Esophagus muscularis mucosa (tissue), 4 donors: ENCODE data around the gene SPPL2C. TPM values are rescaled to one million over a fixed set of nuclear protein-coding genes. Genes with fewer than 3 reads are reported as not detected.

Source experiments
- DNase-seq: peaks from one replicate; pipeline ENCODE4 v3.0.0-alpha.2; 2017; ENCODE audit errors: extremely low spot score
- H3K27ac ChIP-seq, 4 donors: fragments of 200-600 bp; sonication (generic); replicated peaks in 1 of 4; 1 replicate in 3 of 4; 2 replicates in 1 of 4; pipeline ENCODE4 v1.5.1; 2016 to 2019; ENCODE audit warnings: mild to moderate bottlenecking in 1 of 4
- H3K27me3 ChIP-seq, 4 donors: fragments of 200-600 bp; sonication (generic); one replicate each; pipeline versions ENCODE4 v1.5.1 to v1.6.0; 2016 to 2019
- H3K36me3 ChIP-seq, 4 donors: fragments of 200-600 bp; sonication (generic); one replicate each; pipeline ENCODE4 v1.5.1; 2016 to 2019
- H3K4me1 ChIP-seq, 4 donors: fragments of 200-600 bp; sonication (generic); one replicate each; pipeline ENCODE4 v1.5.1; 2016 to 2019
- H3K4me3 ChIP-seq, 4 donors: fragments of 200-600 bp; sonication (generic); 1 replicate in 2 of 4; 2 replicates in 2 of 4; pipeline ENCODE4 v1.5.1; 2016 to 2019; ENCODE audit warnings: mild to moderate bottlenecking in 4 of 4, moderate library complexity in 1 of 4
- H3K9me3 ChIP-seq, 4 donors: fragments of 200-600 bp; sonication (generic); 1 replicate in 3 of 4; 2 replicates in 1 of 4; pipeline ENCODE4 v1.5.1; 2016 to 2019
- EP300 ChIP-seq: sonication (generic); formaldehyde crosslinking; IDR thresholded peaks from one replicate; pipeline ENCODE4 v1.6.1; 2017; ENCODE audit warnings: antibody characterized with exemption
- POLR2A ChIP-seq: fragments of 450-650 bp; IDR thresholded peaks from one replicate; pipeline ENCODE4 v1.6.1; 2017; ENCODE audit warnings: antibody characterized with exemption, moderate library complexity, mild to moderate bottlenecking, low read depth
- POLR2AphosphoS5 ChIP-seq, 2 donors: sonication (generic); formaldehyde crosslinking; IDR thresholded peaks; one replicate each; pipeline ENCODE4 v1.6.1; 2017; ENCODE audit warnings: antibody characterized with exemption in 2 of 2
- WGBS: methylation state at CpG from one replicate; pipeline ENCODE4 v1.1.5; 2018; 5-methylcytosine and 5-hydroxymethylcytosine counted together
- intact Hi-C: fragments of 100-400 bp; cut with DNase I; formaldehyde crosslinking; loops from one replicate; pipeline ENCODE4 v1.15.1; 2023
- total RNA-seq, 4 donors: library from RNA; depleted of rRNA; stranded (reverse); fragments of >200 nt; gene quantifications; one replicate each; pipeline versions ENCODE4 v1.1.0 to v1.2.1, GENCODE V29; 2016
- TF ChIP-seq, protein P1 (sequence below), 3 experiments: fragments of 200-600 bp in 2 of 3; fragments of 450-650 bp in 1 of 3; sonication (generic) in 2 of 3; IDR thresholded peaks; one replicate each; pipeline ENCODE4 v1.5.1; 2017 to 2019; ENCODE audit warnings: antibody characterized with exemption in 3 of 3, mild to moderate bottlenecking in 2 of 3, moderate library complexity in 1 of 3

SPPL2C gene
- total RNA-seq, 4 donors from 2014 or later, result not detected

- Histone ChIP-seq H3K27ac (no peak overlapping the region), H3K36me3 (no peaks in the 10 kb centered on the region), H3K27me3 (no peaks in the 10 kb centered on the region), H3K4me1 (no peaks in the 10 kb centered on the region), H3K9me3 (peaks cover 0 to 5% (median 0%) of the 10 kb centered on the region in 4 donors), H3K4me3 (no peak overlapping the region)
- WGBS, result 54% methylated on average over 5 of the region's 5 CpGs
- no peak for DNase-seq
- intact Hi-C loops, result no loop called here
- TF ChIP-seq EP300, result no peak
- no peak for TF ChIP-seq POLR2A
- TF ChIP-seq POLR2AphosphoS5 (IDR thresholded peaks at IDR 0.05), result no peak
- TF ChIP-seq, protein P1, sequence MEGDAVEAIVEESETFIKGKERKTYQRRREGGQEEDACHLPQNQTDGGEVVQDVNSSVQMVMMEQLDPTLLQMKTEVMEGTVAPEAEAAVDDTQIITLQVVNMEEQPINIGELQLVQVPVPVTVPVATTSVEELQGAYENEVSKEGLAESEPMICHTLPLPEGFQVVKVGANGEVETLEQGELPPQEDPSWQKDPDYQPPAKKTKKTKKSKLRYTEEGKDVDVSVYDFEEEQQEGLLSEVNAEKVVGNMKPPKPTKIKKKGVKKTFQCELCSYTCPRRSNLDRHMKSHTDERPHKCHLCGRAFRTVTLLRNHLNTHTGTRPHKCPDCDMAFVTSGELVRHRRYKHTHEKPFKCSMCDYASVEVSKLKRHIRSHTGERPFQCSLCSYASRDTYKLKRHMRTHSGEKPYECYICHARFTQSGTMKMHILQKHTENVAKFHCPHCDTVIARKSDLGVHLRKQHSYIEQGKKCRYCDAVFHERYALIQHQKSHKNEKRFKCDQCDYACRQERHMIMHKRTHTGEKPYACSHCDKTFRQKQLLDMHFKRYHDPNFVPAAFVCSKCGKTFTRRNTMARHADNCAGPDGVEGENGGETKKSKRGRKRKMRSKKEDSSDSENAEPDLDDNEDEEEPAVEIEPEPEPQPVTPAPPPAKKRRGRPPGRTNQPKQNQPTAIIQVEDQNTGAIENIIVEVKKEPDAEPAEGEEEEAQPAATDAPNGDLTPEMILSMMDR (IDR thresholded peaks at IDR 0.05), result no peak
These were observed 43.7 kb downstream of the SPPL2C start for GRCh38 chr17:45888392-45888791.

DNA sequence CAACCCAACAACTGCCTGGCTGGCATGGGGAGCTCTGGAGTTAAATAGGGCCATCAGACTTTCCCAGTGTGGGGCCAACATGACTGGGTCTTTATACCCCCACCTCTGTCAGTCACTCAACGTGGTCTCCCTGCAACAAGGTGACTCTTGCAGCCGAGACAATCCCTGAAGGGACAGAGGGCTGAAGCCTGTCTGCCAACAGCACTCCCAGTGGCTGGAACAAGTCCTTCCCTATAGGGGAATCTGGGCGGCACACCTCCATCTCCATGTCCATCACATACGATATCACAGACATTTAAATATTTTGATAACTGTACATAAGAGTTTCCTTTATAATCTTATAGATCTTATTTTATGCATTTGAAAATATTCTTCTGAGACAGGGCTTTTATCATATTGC, 44.9 kb downstream of the SPPL2C start:
- 48% methylated on average over 4 of the region's 4 CpGs for WGBS
- Histone ChIP-seq H3K27me3 (peaks cover 0 to under 1% (median 0%) of the 10 kb centered on the region in 4 donors), H3K27ac (no peak overlapping the region), H3K36me3 (no peaks in the 10 kb centered on the region), H3K9me3 (peaks cover 0 to 1% (median 0%) of the 10 kb centered on the region in 4 donors), H3K4me3 (no peak overlapping the region), H3K4me1 (peaks cover 0 to 3% (median 1%) of the 10 kb centered on the region in 4 donors)
- DNase-seq, result no peak
- TF ChIP-seq, protein P1 (IDR thresholded peaks at IDR 0.05), result no peak
- TF ChIP-seq POLR2A (no peak), EP300 (no peak), POLR2AphosphoS5 (IDR thresholded peaks at IDR 0.05) (no peak)
- intact Hi-C loops, result no loop called here

- 49% methylated on average over 7 of the region's 7 CpGs for WGBS
- Histone ChIP-seq H3K36me3 (no peaks in the 10 kb centered on the region), H3K27me3 (peaks cover 5 to 40% (median 24%) of the 10 kb centered on the region in 4 donors), H3K27ac (peak overlapping the region; percentile 66 to 73 (median 69)), H3K4me3 (peak overlapping the region; percentile 71 to 86 (median 82)), H3K4me1 (peaks cover 24 to 35% (median 32%) of the 10 kb centered on the region in 4 donors), H3K9me3 (no peaks in the 10 kb centered on the region)
- intact Hi-C loops, result loop anchor here (5.0 kb wide), 1 partner anchor 59 kb away; no protein-coding TSS in a partner anchor
- TF ChIP-seq, protein P1 (IDR thresholded peaks at IDR 0.05), result no peak
- no peak for TF ChIP-seq POLR2AphosphoS5 (IDR thresholded peaks at IDR 0.05)
- no peak for TF ChIP-seq POLR2A
- no peak for TF ChIP-seq EP300
- DNase-seq, result no peak
These were observed 49.0 kb downstream of the SPPL2C start for GRCh38 chr17:45893725-45894021.

- intact Hi-C loops, result loop anchor here (5.0 kb wide), 1 partner anchor 58 kb away; no protein-coding TSS in a partner anchor
- Histone ChIP-seq H3K9me3 (no peaks in the 10 kb centered on the region), H3K27me3 (peaks cover 5 to 46% (median 24%) of the 10 kb centered on the region in 4 donors), H3K4me1 (peaks cover 24 to 35% (median 32%) of the 10 kb centered on the region in 4 donors), H3K27ac (peak within 1 kb of the TSS; percentile 66 to 73 (median 69)), H3K4me3 (peak within 1 kb of the TSS; percentile 71 to 86 (median 82)), H3K36me3 (no peaks in the 10 kb centered on the region)
- DNase-seq, result peak; percentile 94
- WGBS, result 4% methylated on average over 22 of the region's 97 CpGs
- peak in 1 of 2 donors; percentile 88 for TF ChIP-seq POLR2AphosphoS5 (IDR thresholded peaks at IDR 0.05)
- TF ChIP-seq, protein P1 (IDR thresholded peaks at IDR 0.05), result peak in 2 of 3 experiments; percentile 96 to 99
- TF ChIP-seq POLR2A, result no peak
These were observed 49.5 kb downstream of the SPPL2C start, which contains the start of gene MAPT for GRCh38 chr17:45894022-45894784. TSS of gene MAPT (plus strand) at chr17:45894554. CDS start at chr17:45962338, 67,784 bp downstream.
